AG09309 (cell line): Measurements from ENCODE around the gene DNAH10.

ENCODE experiments used
- DNase-seq: peaks from one replicate; pipeline ENCODE4 v3.0.0-alpha.2; 2010; ENCODE audit warnings: low read depth
- H3K4me3 ChIP-seq: 2 replicates; pipeline ENCODE4 v1.5.1; 2011; ENCODE audit warnings: mild to moderate bottlenecking, low read depth, low read length, moderate library complexity; ENCODE audit not compliant: control insufficient read depth
- TF ChIP-seq, protein P1 (sequence below): IDR thresholded peaks from 2 replicates; pipeline ENCODE4 v1.5.1; 2011; ENCODE audit warnings: mild to moderate bottlenecking, low read depth, low read length, inconsistent platforms; ENCODE audit not compliant: insufficient read depth, control insufficient read depth; ENCODE audit errors: missing control alignments

Gene DNAH10

DNA sequence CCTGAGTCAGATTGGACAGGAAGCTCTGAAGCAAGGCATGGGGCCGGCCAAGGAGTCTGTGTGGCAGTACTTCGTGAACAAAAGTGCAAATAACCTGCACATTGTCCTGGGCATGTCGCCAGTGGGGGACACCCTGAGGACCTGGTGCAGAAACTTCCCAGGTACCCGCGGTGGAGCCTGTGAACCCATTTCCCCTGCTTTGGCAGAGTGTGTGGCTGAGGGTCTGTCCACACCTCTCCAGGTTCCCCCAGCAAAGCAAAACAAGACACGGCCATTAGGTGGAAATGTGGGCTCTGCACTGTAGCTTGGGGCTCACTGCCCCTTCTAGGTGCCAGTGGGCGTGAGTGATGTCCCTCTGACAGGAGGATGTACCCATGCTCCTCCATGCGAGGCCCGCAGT is 131.2 kb downstream of the DNAH10 start:
- no peak overlapping the region for H3K4me3 ChIP-seq
- TF ChIP-seq, protein P1, sequence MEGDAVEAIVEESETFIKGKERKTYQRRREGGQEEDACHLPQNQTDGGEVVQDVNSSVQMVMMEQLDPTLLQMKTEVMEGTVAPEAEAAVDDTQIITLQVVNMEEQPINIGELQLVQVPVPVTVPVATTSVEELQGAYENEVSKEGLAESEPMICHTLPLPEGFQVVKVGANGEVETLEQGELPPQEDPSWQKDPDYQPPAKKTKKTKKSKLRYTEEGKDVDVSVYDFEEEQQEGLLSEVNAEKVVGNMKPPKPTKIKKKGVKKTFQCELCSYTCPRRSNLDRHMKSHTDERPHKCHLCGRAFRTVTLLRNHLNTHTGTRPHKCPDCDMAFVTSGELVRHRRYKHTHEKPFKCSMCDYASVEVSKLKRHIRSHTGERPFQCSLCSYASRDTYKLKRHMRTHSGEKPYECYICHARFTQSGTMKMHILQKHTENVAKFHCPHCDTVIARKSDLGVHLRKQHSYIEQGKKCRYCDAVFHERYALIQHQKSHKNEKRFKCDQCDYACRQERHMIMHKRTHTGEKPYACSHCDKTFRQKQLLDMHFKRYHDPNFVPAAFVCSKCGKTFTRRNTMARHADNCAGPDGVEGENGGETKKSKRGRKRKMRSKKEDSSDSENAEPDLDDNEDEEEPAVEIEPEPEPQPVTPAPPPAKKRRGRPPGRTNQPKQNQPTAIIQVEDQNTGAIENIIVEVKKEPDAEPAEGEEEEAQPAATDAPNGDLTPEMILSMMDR = no peak
- no peak for DNase-seq

DNA sequence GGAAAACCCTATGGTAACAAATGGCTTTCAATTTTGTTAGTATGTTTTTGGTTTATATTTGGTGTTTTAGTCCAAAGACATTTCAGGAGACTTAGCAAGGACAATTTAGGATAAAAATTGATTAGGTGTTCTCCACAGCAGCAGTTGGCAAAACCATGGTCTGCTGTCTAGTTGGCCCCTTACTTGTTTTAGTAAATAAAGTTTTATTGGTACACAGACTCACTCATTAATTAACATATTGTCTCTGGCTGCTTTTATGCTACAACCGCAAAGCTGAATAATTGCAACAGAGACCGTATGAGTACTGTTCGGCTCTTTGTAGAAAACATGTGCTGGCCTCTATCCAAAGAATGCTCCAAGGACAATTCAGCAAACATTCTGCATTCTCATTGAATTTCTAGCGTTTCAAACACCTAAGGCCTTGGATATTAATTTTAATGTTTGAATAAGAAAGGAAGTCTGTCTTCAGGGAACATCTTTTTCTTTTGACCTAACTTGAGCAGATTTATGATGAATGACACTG is 132.8 kb downstream of the DNAH10 start:
- H3K4me3 ChIP-seq = no peak overlapping the region
- no peak for DNase-seq
- TF ChIP-seq, protein P1 = no peak

DNA sequence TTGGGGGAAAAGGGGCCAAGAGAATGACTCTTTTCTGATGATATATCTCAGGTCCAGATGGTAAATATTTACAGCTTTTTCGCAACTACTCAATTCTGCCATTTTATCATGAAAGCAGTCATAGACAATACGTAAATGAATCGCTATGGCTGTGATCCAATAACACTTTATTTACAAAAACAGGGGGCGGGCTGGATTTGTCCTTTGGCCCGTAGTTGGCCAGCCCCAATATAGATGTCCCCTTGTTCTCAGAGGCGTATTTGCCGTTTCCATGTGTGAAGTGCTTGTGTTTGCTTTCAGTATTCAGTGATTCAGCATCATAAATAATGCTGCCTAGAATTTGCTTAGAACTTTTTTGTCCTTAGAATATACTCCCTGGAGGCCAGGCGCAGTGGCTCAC is 133.3 kb downstream of the DNAH10 start:
- DNase-seq = no peak
- TF ChIP-seq, protein P1 = no peak
- H3K4me3 ChIP-seq = no peak overlapping the region

DNA sequence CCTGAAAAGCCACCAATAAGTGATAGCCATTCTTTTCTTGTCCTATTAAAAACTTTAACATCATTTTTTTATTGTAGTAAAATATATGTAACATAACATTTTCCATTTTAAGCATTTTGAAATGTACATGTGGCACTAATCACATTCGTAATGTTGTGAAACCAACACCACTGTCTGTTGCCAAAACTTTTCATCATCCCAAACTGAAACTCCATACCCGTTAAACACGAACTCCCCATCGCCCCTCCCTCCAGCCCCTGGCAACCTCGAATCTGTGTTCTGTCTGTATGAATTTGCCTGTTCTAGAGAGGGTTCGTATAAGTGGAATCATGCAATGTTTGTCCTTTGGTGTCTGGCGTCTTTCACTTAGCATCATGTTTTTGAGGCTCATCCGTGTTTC is 134.7 kb downstream of the DNAH10 start:
- peak; percentile 75 for DNase-seq
- TF ChIP-seq, protein P1 = no peak
- H3K4me3 ChIP-seq = peak overlapping the region; percentile 24

DNA sequence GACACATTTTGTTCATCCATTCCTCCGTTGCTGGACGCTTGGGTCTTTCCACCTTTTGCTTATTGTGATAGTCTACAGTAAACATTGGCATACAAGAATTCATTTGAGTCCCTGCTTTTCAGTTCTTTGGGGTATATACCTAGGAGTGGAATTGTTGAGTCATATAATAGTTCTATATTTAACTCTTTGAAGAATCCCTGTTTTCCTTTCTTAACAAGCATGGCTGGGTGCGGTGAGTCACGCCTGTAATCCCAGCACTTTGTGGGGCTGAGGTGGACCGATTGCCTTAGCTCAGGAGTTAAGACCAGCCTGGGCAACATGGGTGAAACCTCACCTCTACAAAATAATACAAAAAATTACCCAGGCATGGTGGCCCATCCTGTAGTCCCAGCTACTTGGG is 135.1 kb downstream of the DNAH10 start:
- TF ChIP-seq, protein P1 = no peak
- DNase-seq = peak; percentile 61
- peak overlapping the region; percentile 24 for H3K4me3 ChIP-seq

DNA sequence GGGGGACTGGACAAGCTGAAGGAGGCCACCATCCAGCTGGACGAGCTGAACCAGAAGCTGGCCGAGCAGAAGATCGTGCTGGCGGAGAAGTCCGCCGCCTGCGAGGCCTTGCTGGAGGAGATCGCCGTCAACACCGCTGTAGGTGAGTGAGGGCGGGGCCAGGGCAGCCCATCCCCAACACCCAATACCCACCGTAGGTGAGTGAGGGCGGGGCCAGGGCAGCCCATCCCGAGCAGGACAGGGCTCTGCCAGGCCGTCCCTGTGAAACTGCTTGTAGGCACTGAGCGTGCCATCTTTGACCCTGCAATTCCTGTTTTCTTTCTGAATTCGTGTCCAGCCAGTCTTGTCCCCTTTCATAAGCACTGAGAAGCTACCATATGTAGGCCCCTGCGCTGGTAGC is 136.6 kb downstream of the DNAH10 start:
- DNase-seq = no peak
- no peak overlapping the region for H3K4me3 ChIP-seq
- TF ChIP-seq, protein P1 = no peak

DNA sequence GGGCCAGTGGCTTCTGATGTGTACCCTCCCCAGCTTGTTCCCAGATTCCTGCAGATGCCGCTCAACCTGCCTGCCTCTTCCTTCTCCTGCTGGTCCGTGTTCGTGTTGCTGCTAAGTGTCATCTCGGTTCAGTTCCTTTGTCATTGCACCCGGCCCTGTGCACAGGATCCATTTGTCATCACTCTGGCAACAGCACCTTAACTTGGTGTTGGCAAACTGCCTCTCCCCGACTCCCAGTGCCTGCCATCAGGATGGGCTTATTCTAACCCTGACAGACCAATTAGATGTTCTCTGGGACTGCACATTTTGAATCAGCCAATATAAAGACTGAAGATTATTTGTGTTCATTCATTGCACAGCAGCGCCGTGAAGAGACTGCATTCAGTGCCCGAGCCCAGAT is 137.3 kb downstream of the DNAH10 start:
- TF ChIP-seq, protein P1 = no peak
- no peak overlapping the region for H3K4me3 ChIP-seq
- DNase-seq = no peak
